Stimulated activated effector memory CD8-positive, alpha-beta T cell treated with anti-CD3 and anti-CD28 coated beads, Interleukin-12 subunit alpha, Interleukin-12 subunit beta, amount 100 ng/mL, for 72 hours (primary cell): ENCODE data around the gene FKBP6.
"Not testable (repeated sequence)": the region's sequence is repeated elsewhere in the genome, so short reads cannot be mapped to it uniquely, and the experiment has no call there.

Experiments
- ATAC-seq: fragments of 150-1000 bp; cut with Tn5 transposase; 2 replicates; pipeline ENCODE4 v1.10.0; 2021
- DNase-seq, 2 donors: peaks; one replicate each; pipeline ENCODE4 v3.0.0; 2021 to 2022; ENCODE audit warnings: low spot score in 2 of 2
- H3K27ac Mint-ChIP-seq: one replicate; pipeline ENCODE4 v1.8.0; 2022; ENCODE audit warnings: mild to moderate bottlenecking, mixed read lengths
- H3K36me3 Mint-ChIP-seq: one replicate; pipeline ENCODE4 v1.8.0; 2022; ENCODE audit warnings: mild to moderate bottlenecking, mixed read lengths
- H3K4me1 Mint-ChIP-seq: one replicate; pipeline ENCODE4 v1.8.0; 2022; ENCODE audit warnings: mixed read lengths
- H3K4me3 Mint-ChIP-seq: one replicate; pipeline ENCODE4 v1.8.0; 2022; ENCODE audit warnings: mild to moderate bottlenecking, mixed read lengths
- H3K9me3 Mint-ChIP-seq: one replicate; pipeline ENCODE4 v1.8.0; 2022; ENCODE audit warnings: mixed read lengths

FKBP6 gene

GRCh38 chr7:73314271-73314670 lies 13.7 kb upstream of the FKBP6 start:
- Mint-ChIP-seq H3K27ac (no peak overlapping the region), H3K36me3 (no peaks in the 10 kb centered on the region)

GRCh38 chr7:73316521-73316920 lies 11.4 kb upstream of the FKBP6 start:
- H3K27ac Mint-ChIP-seq, result no peak overlapping the region
- no peaks in the 10 kb centered on the region for H3K36me3 Mint-ChIP-seq
- H3K9me3 Mint-ChIP-seq, result no peaks in the 10 kb centered on the region
- DNase-seq (no peak), ATAC-seq (no peak)
- H3K4me3 Mint-ChIP-seq, result no peak overlapping the region
- H3K4me1 Mint-ChIP-seq, result no peaks in the 10 kb centered on the region

More at GRCh38 chr7:73314271-73314670, 13.7 kb upstream of the FKBP6 start:
- Mint-ChIP-seq H3K4me3 (no peak overlapping the region), H3K9me3 (no peaks in the 10 kb centered on the region), H3K4me1 (peaks cover 3% of the 10 kb centered on the region)
- ATAC-seq (no peak), DNase-seq (no peak)

- not testable (repeated sequence) for H3K4me1 Mint-ChIP-seq, DNase-seq, ATAC-seq, H3K4me3 Mint-ChIP-seq, H3K27ac Mint-ChIP-seq, H3K36me3 Mint-ChIP-seq, H3K9me3 Mint-ChIP-seq
Observed at GRCh38 chr7:73318656-73319204, 9.2 kb upstream of the FKBP6 start.

- ATAC-seq, H3K36me3 Mint-ChIP-seq, H3K27ac Mint-ChIP-seq, DNase-seq, H3K4me3 Mint-ChIP-seq, H3K9me3 Mint-ChIP-seq: not testable (repeated sequence)
- peaks cover 16% of the 10 kb centered on the region for H3K4me1 Mint-ChIP-seq
Observed at GRCh38 chr7:73319541-73319940, 8.4 kb upstream of the FKBP6 start.

GRCh38 chr7:73320009-73320408 lies 8.0 kb upstream of the FKBP6 start:
- H3K36me3 Mint-ChIP-seq, H3K27ac Mint-ChIP-seq, ATAC-seq, DNase-seq, H3K4me3 Mint-ChIP-seq, H3K9me3 Mint-ChIP-seq: not testable (repeated sequence)
- H3K4me1 Mint-ChIP-seq, result peaks cover 16% of the 10 kb centered on the region

- not testable (repeated sequence) for H3K9me3 Mint-ChIP-seq, ATAC-seq, DNase-seq, H3K36me3 Mint-ChIP-seq
- peak overlapping the region; percentile 86 for H3K27ac Mint-ChIP-seq
- peaks cover 16% of the 10 kb centered on the region for H3K4me1 Mint-ChIP-seq
- peak overlapping the region; percentile 65 for H3K4me3 Mint-ChIP-seq
Observed at GRCh38 chr7:73323434-73324080, 4.4 kb upstream of the FKBP6 start.

- H3K36me3 Mint-ChIP-seq, H3K9me3 Mint-ChIP-seq: not testable (repeated sequence)
- Mint-ChIP-seq H3K4me3 (peak overlapping the region; percentile 65), H3K27ac (peak overlapping the region; percentile 86), H3K4me1 (peaks cover 16% of the 10 kb centered on the region)
- peak; percentile 23 to 66 for DNase-seq
- ATAC-seq, result peak; percentile 84
Observed at GRCh38 chr7:73324081-73324845, 3.7 kb upstream of the FKBP6 start.

GRCh38 chr7:73325424-73325823 lies 2.5 kb upstream of the FKBP6 start:
- not testable (repeated sequence) for H3K36me3 Mint-ChIP-seq, H3K9me3 Mint-ChIP-seq, H3K4me3 Mint-ChIP-seq, ATAC-seq, DNase-seq, H3K27ac Mint-ChIP-seq
- peaks cover 16% of the 10 kb centered on the region for H3K4me1 Mint-ChIP-seq

- H3K4me1 Mint-ChIP-seq, result peaks cover 16% of the 10 kb centered on the region
- H3K9me3 Mint-ChIP-seq, H3K27ac Mint-ChIP-seq, H3K36me3 Mint-ChIP-seq, DNase-seq, H3K4me3 Mint-ChIP-seq, ATAC-seq: not testable (repeated sequence)
Observed at GRCh38 chr7:73327449-73327848, 512 bp upstream of the FKBP6 start.

- Mint-ChIP-seq H3K36me3 (peaks cover 4% of the 10 kb centered on the region), H3K27ac (no peak overlapping the region), H3K4me3 (no peak overlapping the region)
Observed at GRCh38 chr7:73328696-73329095, 735 bp downstream of the FKBP6 start.

GRCh38 chr7:73329861-73330581 lies 2.1 kb downstream of the FKBP6 start:
- Mint-ChIP-seq H3K27ac (no peak overlapping the region), H3K9me3 (no peaks in the 10 kb centered on the region), H3K4me1 (no peaks in the 10 kb centered on the region), H3K4me3 (no peak overlapping the region), H3K36me3 (no peaks in the 10 kb centered on the region)
- no peak for ATAC-seq
- DNase-seq, result no peak

More at GRCh38 chr7:73328696-73329095, 735 bp downstream of the FKBP6 start:
- DNase-seq (no peak), ATAC-seq (no peak)
- Mint-ChIP-seq H3K9me3 (no peaks in the 10 kb centered on the region), H3K4me1 (peaks cover 7% of the 10 kb centered on the region)

- ATAC-seq, result no peak
- no peaks in the 10 kb centered on the region for H3K9me3 Mint-ChIP-seq
Observed at GRCh38 chr7:73330772-73331171, 2.8 kb downstream of the FKBP6 start.

GRCh38 chr7:73332447-73332846 lies 4.5 kb downstream of the FKBP6 start:
- no peaks in the 10 kb centered on the region for H3K36me3 Mint-ChIP-seq
- no peak overlapping the region for H3K27ac Mint-ChIP-seq
- no peak overlapping the region for H3K4me3 Mint-ChIP-seq
- ATAC-seq, result no peak
- no peaks in the 10 kb centered on the region for H3K9me3 Mint-ChIP-seq
- no peaks in the 10 kb centered on the region for H3K4me1 Mint-ChIP-seq
- no peak for DNase-seq

More at GRCh38 chr7:73330772-73331171, 2.8 kb downstream of the FKBP6 start:
- H3K4me1 Mint-ChIP-seq, result no peaks in the 10 kb centered on the region
- no peak overlapping the region for H3K27ac Mint-ChIP-seq
- H3K4me3 Mint-ChIP-seq, result no peak overlapping the region
- no peaks in the 10 kb centered on the region for H3K36me3 Mint-ChIP-seq
- no peak for DNase-seq

GRCh38 chr7:73338321-73338720 lies 10.4 kb downstream of the FKBP6 start:
- no peaks in the 10 kb centered on the region for H3K9me3 Mint-ChIP-seq
- no peak overlapping the region for H3K4me3 Mint-ChIP-seq
- H3K36me3 Mint-ChIP-seq, result no peaks in the 10 kb centered on the region
- H3K27ac Mint-ChIP-seq, result no peak overlapping the region
- no peaks in the 10 kb centered on the region for H3K4me1 Mint-ChIP-seq
- no peak for ATAC-seq
- DNase-seq, result no peak

GRCh38 chr7:73340514-73340913 lies 12.6 kb downstream of the FKBP6 start:
- Mint-ChIP-seq H3K4me1 (no peaks in the 10 kb centered on the region), H3K36me3 (no peaks in the 10 kb centered on the region), H3K4me3 (no peak overlapping the region), H3K9me3 (no peaks in the 10 kb centered on the region), H3K27ac (no peak overlapping the region)
- ATAC-seq (no peak), DNase-seq (no peak)
